NOMO-1 treated with DMSO at 0.1 percent for 48 hours (cell line): ENCODE measurements around the gene SYPL1.

Source experiments
- DNase-seq: peaks from one replicate; lab custom pipeline; 2025; ENCODE audit not compliant: unreplicated experiment; lab: John Stamatoyannopoulos, UW

SYPL1 gene

GRCh38 chr7:106095634-106096033 is 16.5 kb downstream of the SYPL1 start:
- DNase-seq: no peak

GRCh38 chr7:106094780-106095179 is 17.3 kb downstream of the SYPL1 start:
- no peak for DNase-seq

- no peak for DNase-seq
These were observed 19.9 kb downstream of the SYPL1 start for GRCh38 chr7:106092204-106092603.

DNA sequence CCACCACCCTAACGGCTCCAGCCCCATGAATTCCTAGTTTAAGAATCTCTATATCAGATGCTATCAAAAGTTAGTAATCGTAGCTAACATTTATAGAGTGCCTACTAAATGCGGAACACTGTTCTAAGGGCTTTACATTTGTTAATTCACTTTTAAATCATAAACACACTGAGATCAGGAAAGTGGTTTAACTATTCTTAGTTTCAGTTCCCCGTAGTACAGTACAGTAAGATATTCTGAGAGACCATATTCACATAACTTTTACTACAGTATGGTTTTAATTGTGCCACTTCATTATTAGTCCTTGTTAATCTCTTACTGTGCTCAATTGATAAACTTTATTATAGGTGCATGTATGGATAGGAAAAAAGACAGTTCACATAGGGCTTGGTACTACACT is 22.5 kb downstream of the SYPL1 start:
- peak; percentile 1 for DNase-seq

GRCh38 chr7:106088014-106088413 is 24.1 kb downstream of the SYPL1 start:
- DNase-seq: no peak

DNA sequence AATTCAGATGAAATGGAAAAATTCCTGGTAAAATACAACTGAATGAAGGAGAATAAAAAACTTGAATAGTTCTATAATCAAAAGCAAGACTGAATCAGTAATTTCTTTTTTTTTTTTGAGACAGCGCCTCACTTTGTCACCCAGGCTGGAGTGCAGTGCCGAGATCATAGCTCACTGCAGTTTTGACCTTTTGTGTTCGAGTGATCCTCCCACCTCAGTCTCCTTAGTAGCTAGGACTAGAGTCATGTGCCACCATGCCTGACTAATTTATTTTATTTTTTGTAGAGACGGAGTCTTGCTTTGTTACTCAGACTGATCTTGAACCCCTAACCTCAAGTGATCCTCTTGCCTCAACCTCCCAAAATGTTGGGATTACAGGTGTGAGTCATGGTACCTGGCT is 26.1 kb downstream of the SYPL1 start:
- DNase-seq: no peak

DNA sequence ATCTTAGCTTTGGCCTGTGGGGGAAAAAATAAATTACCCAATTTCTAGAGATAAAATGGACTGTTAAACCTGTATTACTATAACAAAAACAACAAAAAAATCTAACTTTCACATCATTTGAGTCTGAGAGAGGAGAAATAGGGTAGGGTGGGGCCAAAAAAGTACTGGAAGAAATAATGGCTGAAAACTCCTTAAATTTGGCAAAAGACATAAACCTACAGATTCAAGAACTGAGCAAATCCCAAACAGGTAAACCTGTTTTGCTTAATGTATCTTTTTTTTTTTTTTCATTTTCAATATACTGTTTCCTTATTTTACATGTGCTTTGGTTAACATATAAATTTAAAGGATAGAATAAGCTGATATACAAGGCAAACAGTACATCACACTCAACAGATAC is 27.1 kb downstream of the SYPL1 start:
- no peak for DNase-seq

- DNase-seq: no peak
These were observed 28.4 kb downstream of the SYPL1 start for GRCh38 chr7:106083717-106084116.

DNA sequence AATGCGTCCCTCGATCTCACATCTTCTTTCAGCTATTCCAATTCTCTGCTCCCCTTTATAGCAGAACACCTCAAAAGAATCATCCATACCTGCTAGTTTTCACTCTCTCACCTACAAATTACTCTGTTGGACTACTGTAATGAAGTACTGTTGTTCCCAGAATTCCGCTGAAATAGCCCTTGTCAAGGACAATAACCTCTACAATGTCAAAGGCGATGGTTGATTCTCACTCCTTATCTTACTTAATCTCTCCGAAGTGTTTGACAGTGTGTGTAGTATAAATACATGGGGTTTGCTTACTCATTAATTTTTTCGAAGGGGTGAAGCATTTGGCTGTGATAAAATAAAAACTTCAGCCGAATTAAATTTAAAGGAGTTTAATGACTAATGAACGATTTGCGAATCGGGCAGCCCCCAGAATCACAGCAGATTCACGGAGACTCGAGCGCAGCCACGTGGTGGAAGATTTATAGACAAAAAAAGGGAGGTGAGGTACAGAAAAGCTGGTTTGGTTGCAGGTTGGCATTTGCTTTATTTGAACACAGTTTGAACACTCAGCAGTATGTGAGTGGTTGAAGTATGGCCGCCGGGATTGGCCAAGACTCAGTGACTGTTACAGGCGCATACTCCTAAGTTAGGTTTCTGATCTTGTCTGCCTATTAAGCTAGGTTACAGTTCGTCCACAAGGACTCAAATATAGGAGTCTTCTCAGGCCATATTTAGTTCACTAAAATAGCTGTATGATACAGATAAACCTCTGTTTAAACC is 29.8 kb downstream of the SYPL1 start:
- DNase-seq: no peak

DNA sequence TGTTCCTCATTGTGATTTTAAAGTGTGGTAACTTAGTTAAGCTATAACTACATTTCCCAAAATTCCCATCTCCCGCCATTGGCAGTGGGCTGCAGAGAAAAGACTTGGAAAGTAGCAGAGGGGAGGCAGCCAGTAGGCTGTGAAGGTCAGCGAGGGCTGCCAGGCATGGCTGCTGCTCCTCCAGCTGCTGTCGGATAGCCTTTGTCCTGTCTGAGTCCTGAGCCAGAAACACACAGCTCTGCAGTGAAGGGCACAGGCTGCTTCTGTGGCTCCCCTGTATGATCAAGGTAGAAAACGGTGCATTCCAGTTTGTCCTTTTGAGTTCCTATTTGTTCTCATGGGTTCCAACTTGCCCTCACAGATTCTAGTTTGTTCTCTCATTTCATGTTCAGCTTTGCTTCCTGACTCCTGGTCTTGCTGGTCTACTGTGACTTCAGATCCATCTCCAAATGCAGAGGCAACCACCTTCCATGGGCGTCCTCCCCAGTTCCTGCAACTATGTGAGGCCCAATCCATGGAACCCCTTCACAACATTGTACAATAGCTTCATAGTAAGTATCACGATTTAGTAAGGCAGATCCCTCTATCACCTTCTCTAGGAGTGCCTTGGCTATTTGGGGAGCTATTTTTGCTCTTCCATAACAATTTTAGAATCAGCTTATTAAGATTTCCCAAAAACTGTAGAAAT is 31.7 kb downstream of the SYPL1 start:
- DNase-seq: no peak

GRCh38 chr7:106076537-106076936 is 35.6 kb downstream of the SYPL1 start:
- no peak for DNase-seq

DNA sequence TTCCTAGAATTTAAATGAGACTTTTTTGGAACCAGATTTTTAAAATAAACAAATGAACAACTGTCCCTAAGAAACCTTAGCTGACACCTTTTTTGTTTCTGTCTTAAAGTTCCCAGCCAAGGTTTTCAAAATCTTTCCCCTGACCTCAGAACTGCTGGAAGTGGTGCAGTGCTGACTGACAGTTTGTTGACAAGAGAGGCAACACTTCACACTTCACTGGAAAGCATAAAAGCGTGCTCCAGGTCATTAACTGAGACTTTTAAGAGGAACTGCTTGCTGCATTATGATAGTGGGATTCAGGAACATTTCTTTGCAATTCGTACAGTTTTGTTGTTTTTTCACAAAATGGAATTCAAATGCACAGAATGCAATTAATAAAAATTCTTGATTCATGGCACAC is 36.2 kb downstream of the SYPL1 start:
- no peak for DNase-seq

- DNase-seq: no peak
These were observed 37.9 kb downstream of the SYPL1 start for GRCh38 chr7:106074257-106074656.

DNA sequence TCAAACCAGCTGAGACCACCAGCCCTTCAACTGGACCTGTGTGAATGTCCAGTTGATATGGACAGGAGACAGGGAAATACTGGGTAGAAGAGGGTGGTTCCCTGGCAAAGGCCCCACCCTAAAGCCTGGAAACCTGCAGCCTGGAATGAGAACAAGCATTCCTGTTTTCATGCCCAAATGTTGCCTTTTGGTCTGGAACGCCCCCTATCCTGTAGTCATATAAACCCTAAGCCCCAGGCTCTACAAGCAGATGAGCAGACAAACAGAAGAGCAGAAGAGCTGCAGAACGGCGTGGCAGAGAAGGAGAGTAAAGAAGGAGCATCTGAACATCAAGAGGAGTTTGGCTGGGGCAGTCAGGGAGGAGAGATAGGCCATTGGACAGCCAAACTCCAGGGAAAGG is 38.4 kb downstream of the SYPL1 start:
- DNase-seq: no peak

GRCh38 chr7:106072715-106073091 is 39.4 kb downstream of the SYPL1 start:
- no peak for DNase-seq

DNA sequence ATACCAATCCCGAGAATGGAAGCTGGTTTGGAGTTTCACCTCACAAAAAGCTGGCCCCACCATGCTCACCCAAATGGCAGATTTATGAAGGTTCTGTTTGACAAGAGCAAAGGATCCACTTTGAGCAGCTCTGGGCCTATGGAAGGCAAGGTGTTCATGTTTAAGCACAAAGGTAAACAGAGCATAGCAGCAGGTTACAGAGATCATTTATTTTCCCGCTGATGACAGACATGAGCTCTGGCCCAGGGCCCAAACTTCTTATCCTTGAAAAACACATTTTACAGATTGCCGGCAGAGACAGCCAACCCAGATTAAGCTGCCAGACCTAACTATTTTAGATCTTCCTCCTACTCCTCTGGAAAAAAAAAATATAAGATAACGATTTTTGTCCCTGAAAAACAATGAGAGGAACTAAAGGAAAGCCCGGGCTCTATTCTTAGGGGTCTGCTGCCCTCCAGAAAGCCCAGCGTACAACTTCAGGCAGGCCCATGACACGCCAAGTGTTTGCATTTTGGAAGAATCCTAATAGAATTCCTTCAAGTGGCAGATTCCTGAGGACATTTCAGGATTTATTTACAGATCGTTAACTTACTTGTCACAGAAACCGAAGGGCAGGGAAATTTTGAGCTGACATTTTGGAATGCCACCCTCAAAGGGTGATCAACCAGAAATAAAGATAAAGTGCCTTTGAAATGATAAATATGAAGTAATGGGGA is 40.0 kb downstream of the SYPL1 start:
- no peak for DNase-seq

DNA sequence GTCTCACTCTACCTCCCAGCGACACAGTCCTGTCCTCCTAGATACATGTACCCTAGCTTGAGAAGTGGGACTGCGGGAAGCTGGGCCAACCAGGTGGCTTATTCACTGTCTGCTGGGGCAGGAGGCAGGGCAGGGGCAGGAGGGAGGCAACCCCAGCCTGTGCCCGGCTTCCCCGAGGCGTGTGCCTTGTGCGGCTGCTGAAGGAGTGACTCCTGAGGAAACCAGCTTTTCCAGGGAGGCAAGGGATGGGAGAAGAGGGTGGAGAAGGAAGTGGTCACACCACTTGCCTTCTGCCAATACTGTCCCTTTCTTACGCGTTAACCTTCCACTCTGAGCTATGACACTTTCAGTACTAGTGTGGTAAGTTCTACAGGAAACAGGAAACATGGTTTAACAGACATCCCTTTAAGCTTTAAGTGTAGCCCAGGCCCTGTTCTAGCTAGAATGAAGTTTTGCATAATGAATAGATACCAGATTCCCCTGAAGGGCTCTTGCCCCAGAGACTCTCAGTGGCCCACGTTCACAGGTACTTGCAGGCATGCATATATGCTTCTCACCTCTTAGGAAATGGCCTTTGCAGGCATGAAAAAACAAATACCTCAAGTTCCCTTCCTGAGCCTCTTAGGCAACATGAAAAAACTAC is 40.6 kb downstream of the SYPL1 start:
- DNase-seq: peak; percentile 73

DNA sequence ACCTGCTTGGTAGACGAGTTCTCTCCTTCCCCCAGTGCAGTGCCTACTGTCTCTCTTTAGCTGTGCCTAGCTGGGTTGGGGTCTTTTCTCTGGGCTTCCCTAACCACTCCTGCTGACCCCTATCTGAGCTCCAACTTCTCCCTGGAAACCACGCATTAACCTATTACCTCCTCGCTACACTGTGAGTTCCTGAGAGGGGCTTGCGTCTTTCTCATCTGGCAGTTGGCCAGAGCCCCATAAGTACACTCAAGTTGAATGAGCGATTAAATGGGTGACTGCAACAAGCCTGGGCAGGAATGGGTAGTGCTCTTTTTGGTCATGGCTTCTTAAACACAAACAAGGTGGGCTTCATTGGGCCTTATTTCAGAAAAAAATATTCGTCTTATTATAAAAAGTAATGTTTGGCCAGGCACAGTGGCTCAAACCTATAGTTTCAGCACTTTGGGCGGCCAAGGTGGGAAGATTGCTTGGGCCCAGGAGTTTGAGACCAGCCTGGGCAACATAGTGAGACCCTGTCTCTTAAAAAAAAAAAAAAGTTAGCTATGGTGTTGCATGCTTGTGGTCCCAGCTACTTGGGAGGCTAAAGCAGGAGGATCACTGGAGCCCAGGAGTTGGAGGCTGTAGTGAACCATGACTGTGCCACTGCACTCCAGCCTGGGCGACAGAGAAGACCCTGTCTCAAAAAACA is 41.4 kb downstream of the SYPL1 start:
- no peak for DNase-seq

DNA sequence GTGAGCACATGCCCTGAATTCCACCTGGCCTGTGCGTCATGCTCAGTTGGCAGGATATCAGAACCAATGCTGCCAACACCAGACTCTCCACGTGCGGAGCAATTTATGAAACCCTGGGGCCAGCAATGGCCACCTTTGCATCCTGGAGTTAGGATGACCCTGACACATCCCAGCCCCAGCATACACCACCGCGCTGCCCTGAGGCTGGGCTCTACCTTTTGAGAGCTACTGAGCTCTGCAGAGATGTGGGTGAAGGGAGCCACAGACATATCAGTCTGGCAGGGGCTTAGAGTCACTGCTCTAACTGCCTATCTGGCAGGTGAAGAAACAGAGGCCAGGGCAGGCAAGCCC is 41.9 kb downstream of the SYPL1 start:
- no peak for DNase-seq

DNA sequence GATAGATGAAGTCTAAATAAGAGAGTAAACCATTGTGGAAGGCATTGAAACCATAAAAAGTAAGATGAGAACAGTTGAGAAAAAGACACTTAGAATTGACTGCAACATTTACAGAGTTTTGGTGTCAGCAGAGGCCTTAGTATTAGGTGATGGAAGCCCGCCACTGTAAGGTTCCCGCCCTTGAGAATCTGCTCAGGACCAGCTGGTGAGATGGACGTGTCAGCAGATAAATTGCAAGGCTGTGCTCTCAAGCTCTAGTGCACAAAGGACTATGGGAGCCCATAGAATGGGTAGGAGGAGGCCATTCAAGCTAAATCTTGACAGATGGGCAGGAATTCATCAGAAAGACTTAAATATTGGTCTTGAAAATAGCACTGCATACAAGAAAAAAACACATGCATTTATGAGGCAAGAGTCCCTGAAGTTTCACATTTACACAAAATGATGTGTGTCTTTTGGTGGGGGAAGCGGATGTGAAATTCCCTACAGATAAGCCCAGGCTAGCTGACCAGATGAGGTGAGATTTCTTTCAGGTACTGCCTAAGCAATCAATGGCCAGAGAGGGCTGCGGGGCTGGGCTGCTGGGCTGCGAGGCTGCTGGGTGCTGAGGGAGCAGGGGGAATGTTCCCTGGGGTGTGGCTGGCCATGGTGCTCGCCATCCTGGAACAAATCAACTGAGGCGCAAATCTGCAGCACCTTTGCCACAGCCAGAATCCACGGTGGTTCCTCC is 42.5 kb downstream of the SYPL1 start:
- no peak for DNase-seq

DNA sequence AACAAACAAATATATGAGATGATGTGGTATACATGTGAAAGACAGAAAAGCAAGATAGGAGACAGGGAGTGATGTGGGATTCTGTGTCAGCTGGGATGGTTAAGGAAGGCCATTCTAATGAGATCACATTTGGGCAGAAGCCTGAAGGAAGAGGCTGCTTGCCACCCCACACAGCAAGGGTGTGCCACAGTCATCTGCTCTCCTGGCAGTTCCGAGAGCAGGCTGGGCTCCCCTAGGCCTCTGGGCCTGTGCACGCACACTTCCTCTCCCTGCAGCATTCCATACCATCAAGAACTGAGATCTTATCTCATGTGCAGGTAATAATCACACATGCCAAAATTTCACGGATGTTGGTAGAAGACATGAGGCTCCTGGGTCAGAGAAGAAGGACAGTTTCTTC is 43.1 kb downstream of the SYPL1 start:
- no peak for DNase-seq
